Glutamatergic neuron (in vitro differentiated cells): Measurements from ENCODE around the gene EBLN2. TPM values are rescaled to one million over a fixed set of nuclear protein-coding genes. Genes with fewer than 3 reads are reported as not detected.
"Not testable (repeated sequence)": the region's sequence is repeated elsewhere in the genome, so short reads cannot be mapped to it uniquely, and the experiment has no call there.

Source experiments
- DNase-seq: peaks from one replicate; pipeline ENCODE4 v3.0.0; 2022
- H3K27ac Mint-ChIP-seq: one replicate; pipeline ENCODE4 v1.8.0; 2020; ENCODE audit warnings: mild to moderate bottlenecking, mixed read lengths, inconsistent platforms; ENCODE audit not compliant: unreplicated experiment
- H3K27me3 Mint-ChIP-seq: one replicate; pipeline ENCODE4 v1.8.0; 2020; ENCODE audit warnings: mild to moderate bottlenecking, moderate library complexity, mixed read lengths, inconsistent platforms; ENCODE audit not compliant: unreplicated experiment
- H3K36me3 Mint-ChIP-seq: one replicate; pipeline ENCODE4 v1.8.0; 2020; ENCODE audit warnings: mild to moderate bottlenecking, mixed read lengths, inconsistent platforms; ENCODE audit not compliant: unreplicated experiment
- H3K4me1 Mint-ChIP-seq: one replicate; pipeline ENCODE4 v1.8.0; 2020; ENCODE audit warnings: mild to moderate bottlenecking, low read depth, mixed read lengths, inconsistent platforms; ENCODE audit not compliant: unreplicated experiment
- H3K4me3 Mint-ChIP-seq: one replicate; pipeline ENCODE4 v1.8.0; 2020; ENCODE audit warnings: mild to moderate bottlenecking, mixed read lengths, inconsistent platforms; ENCODE audit not compliant: unreplicated experiment
- H3K9me3 Mint-ChIP-seq: one replicate; pipeline ENCODE4 v1.8.0; 2020; ENCODE audit warnings: mild to moderate bottlenecking, moderate library complexity, mixed read lengths, inconsistent platforms; ENCODE audit not compliant: unreplicated experiment
- CTCF ChIP-seq: fragments of 200-600 bp; sonication (generic); IDR thresholded peaks from one replicate; pipeline ENCODE4 v1.5.0; 2021; ENCODE audit not compliant: partially characterized antibody, unreplicated experiment
- total RNA-seq: library from RNA; stranded (reverse); fragmentation: NEBNext Ultra II Directional; extraction: Animal tissue kit (Norgen Biotek cat#: 25700); gene quantifications from one replicate; pipeline ENCODE4 v1.2.1, GENCODE V29; 2021; ENCODE audit not compliant: unreplicated experiment

Gene EBLN2
- total RNA-seq, 1 donor from 2014 or later = 5.7 TPM

- Mint-ChIP-seq H3K4me1 (peaks cover 6% of the 10 kb centered on the region), H3K4me3 (no peak overlapping the region), H3K36me3 (no peaks in the 10 kb centered on the region), H3K27ac (no peak overlapping the region), H3K27me3 (no peaks in the 10 kb centered on the region), H3K9me3 (peaks cover 2% of the 10 kb centered on the region)
- TF ChIP-seq CTCF = no peak
- DNase-seq = no peak
Measured at GRCh38 chr3:73056845-73057150, 4.7 kb upstream of the EBLN2 start.

- H3K4me1 Mint-ChIP-seq = peaks cover 5% of the 10 kb centered on the region
- no peak overlapping the region for H3K4me3 Mint-ChIP-seq
- no peaks in the 10 kb centered on the region for H3K36me3 Mint-ChIP-seq
- peaks cover 3% of the 10 kb centered on the region for H3K9me3 Mint-ChIP-seq
- H3K27ac Mint-ChIP-seq = no peak overlapping the region
- H3K27me3 Mint-ChIP-seq = peaks cover 2% of the 10 kb centered on the region
- DNase-seq = no peak
- no peak for TF ChIP-seq CTCF
Measured at GRCh38 chr3:73060302-73060723, 1.1 kb upstream of the EBLN2 start.

DNA sequence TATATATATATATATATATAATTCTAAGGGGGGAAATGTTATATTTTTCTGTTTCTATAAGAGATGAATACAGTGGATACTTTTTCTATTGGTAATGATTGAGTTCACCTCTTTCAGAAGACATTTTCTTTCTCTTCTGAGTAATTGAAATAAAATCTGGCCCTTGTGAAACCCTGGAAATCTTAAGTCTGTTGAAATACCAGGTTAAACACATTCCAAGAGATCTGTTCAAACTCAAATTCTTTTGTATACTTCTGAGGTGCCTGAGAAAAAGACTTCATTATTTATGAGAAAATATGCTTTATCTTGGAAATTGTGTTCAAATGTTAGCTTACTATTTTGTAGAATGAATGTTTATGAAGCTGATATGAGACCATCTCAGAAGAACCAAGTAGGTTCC is 4.8 kb downstream of the EBLN2 start:
- not testable (repeated sequence) for DNase-seq, H3K27ac Mint-ChIP-seq, H3K27me3 Mint-ChIP-seq, H3K36me3 Mint-ChIP-seq, H3K9me3 Mint-ChIP-seq, H3K4me1 Mint-ChIP-seq, H3K4me3 Mint-ChIP-seq

DNA sequence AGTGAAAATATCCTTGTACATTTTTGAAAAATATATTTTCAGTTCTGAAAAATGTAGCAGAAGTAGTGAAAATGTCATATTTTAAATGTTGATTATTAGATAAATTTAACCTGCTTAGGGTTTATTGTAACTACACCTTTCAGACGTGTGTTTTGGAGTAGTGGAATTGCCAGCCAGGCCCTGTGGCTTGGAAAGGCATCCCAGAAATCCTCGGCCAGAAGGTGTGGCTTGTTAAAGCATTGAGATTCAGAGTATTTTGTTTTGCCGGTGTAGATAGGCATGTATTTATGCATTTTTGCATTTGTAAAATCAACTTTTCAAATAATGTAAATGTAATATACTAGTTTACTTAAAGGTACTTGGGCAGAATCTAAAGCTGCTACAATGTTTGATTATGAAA is 7.0 kb downstream of the EBLN2 start:
- Mint-ChIP-seq H3K4me3 (no peak overlapping the region), H3K27me3 (peaks cover 2% of the 10 kb centered on the region), H3K9me3 (peaks cover 5% of the 10 kb centered on the region), H3K27ac (no peak overlapping the region), H3K4me1 (peaks cover 2% of the 10 kb centered on the region), H3K36me3 (no peaks in the 10 kb centered on the region)
- DNase-seq = no peak
- TF ChIP-seq CTCF = no peak

DNA sequence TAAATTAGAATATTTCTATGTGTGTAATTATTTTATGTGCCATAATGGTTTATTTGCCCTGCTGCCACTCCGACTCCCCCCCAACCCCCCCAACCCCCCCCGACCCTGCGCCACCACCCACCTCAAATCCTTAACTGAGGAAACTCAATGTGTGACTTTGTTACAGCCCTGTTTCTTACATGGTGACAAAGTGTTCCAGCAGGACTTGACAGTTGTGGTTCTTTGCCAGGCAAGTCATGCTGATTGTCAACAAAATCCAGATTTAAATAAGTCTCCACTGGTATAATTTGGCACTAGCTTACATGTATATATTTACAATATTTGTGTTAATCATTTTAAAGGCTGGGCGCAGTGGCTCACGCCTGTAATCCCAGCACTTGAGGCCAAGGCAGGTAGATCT is 7.7 kb downstream of the EBLN2 start:
- peaks cover 2% of the 10 kb centered on the region for H3K4me1 Mint-ChIP-seq
- peaks cover 5% of the 10 kb centered on the region for H3K9me3 Mint-ChIP-seq
- no peak for TF ChIP-seq CTCF
- DNase-seq = no peak
- H3K27ac Mint-ChIP-seq = no peak overlapping the region
- no peaks in the 10 kb centered on the region for H3K36me3 Mint-ChIP-seq
- H3K4me3 Mint-ChIP-seq = no peak overlapping the region
- peaks cover 2% of the 10 kb centered on the region for H3K27me3 Mint-ChIP-seq
